Keratinocyte (primary cell): ENCODE measurements around the gene H3-3A.

ENCODE experiments used
- EZH2 ChIP-seq: IDR thresholded peaks from one replicate; pipeline ENCODE4 v1.6.1; 2012; ENCODE audit warnings: inconsistent platforms, mild to moderate bottlenecking, low read length, moderate library complexity
- TF ChIP-seq, protein P1 (sequence below), 3 experiments: IDR thresholded peaks in 1 of 3; conservative IDR thresholded peaks in 1 of 3; optimal IDR thresholded peaks in 1 of 3; 2 replicates in 2 of 3; 3 replicates in 1 of 3; pipeline versions ENCODE3 to v1.5.1; 2011; ENCODE audit warnings: low read length in 3 of 3, mild to moderate bottlenecking in 3 of 3, moderate library complexity in 2 of 3, control low read depth in 1 of 3, inconsistent platforms in 1 of 3; ENCODE audit not compliant: insufficient read depth in 2 of 3; ENCODE audit errors: extremely low read depth in 1 of 3

- TF ChIP-seq, protein P1, sequence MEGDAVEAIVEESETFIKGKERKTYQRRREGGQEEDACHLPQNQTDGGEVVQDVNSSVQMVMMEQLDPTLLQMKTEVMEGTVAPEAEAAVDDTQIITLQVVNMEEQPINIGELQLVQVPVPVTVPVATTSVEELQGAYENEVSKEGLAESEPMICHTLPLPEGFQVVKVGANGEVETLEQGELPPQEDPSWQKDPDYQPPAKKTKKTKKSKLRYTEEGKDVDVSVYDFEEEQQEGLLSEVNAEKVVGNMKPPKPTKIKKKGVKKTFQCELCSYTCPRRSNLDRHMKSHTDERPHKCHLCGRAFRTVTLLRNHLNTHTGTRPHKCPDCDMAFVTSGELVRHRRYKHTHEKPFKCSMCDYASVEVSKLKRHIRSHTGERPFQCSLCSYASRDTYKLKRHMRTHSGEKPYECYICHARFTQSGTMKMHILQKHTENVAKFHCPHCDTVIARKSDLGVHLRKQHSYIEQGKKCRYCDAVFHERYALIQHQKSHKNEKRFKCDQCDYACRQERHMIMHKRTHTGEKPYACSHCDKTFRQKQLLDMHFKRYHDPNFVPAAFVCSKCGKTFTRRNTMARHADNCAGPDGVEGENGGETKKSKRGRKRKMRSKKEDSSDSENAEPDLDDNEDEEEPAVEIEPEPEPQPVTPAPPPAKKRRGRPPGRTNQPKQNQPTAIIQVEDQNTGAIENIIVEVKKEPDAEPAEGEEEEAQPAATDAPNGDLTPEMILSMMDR (optimal IDR thresholded peaks at IDR 0.05 in 1 of 3, IDR thresholded peaks at IDR 0.05 in 1 of 3, conservative IDR thresholded peaks at IDR 0.05 in 1 of 3; ENCODE audit: extremely low read depth in 1 of 3, insufficient read depth in 2 of 3, low read length in 3 of 3), result no peak
- TF ChIP-seq EZH2, result no peak
Measured at GRCh38 chr1:226019572-226019971, 42.9 kb upstream of the H3-3A start.
